Cardiac muscle cell (in vitro differentiated cells and primary cell): Measurements from ENCODE around the gene L3MBTL4. TPM values are rescaled to one million over a fixed set of nuclear protein-coding genes. Genes with fewer than 3 reads are reported as not detected.
A peak's percentile ranks its signal among the peaks of the same experiment; 100 is the strongest.
"Not testable (repeated sequence)": the region's sequence is repeated elsewhere in the genome, so short reads cannot be mapped to it uniquely, and the experiment has no call there.

ENCODE experiments used
- DNase-seq, 2 donors: peaks; one replicate each; pipeline versions ENCODE4 v3.0.0 to v3.0.0-alpha.2; 2010 to 2017; ENCODE audit warnings: low read depth in 1 of 2, low spot score in 1 of 2
- H3K27ac ChIP-seq: fragments of 200-600 bp; sonication (generic); 2 replicates; pipeline ENCODE4 v1.5.1; 2016
- H3K27me3 ChIP-seq: fragments of 200-600 bp; sonication (generic); 2 replicates; pipeline ENCODE4 v1.6.0; 2016; ENCODE audit warnings: control low read depth
- H3K36me3 ChIP-seq: fragments of 200-600 bp; sonication (generic); 2 replicates; pipeline ENCODE4 v1.5.1; 2016; ENCODE audit warnings: control low read depth
- H3K4me1 ChIP-seq: fragments of 200-600 bp; sonication (generic); 2 replicates; pipeline ENCODE4 v1.8.1; 2017; ENCODE audit warnings: low read depth, mild to moderate bottlenecking, mixed run types
- H3K4me3 ChIP-seq: fragments of 200-600 bp; sonication (generic); 2 replicates; pipeline ENCODE4 v1.5.1; 2016; ENCODE audit warnings: mild to moderate bottlenecking
- H3K9me3 ChIP-seq: fragments of 200-600 bp; sonication (generic); 2 replicates; pipeline ENCODE4 v1.5.1; 2017; ENCODE audit warnings: low read depth, mild to moderate bottlenecking, control low read depth
- CTCF ChIP-seq: IDR thresholded peaks from 2 replicates; pipeline ENCODE4 v1.5.1; 2012; ENCODE audit warnings: low read depth, mild to moderate bottlenecking, low read length
- polyA plus RNA-seq: library from polyadenylated mRNA; unstranded; fragments of >200 nt; fragmentation: Nextera tagmentation; extraction: Ambion mirVana; gene quantifications from 2 replicates; pipeline ENCODE4 v1.2.1, GENCODE V29; 2016
- total RNA-seq: library from RNA; depleted of rRNA; stranded (reverse); fragments of >200 nt; gene quantifications from 2 replicates; pipeline ENCODE4 v1.2.3, GENCODE V29; 2016

Gene L3MBTL4
- total and polyA plus RNA-seq, 2 experiments from 2014 or later = 4.4 to 7.7 TPM

GRCh38 chr18:6412933-6413472, 1.7 kb downstream of the L3MBTL4 start:
- TF ChIP-seq CTCF = no peak
- DNase-seq = no peak
- H3K36me3 ChIP-seq = no peaks in the 10 kb centered on the region
- H3K27me3 ChIP-seq = peaks cover 31% of the 10 kb centered on the region
- H3K4me1 ChIP-seq = no peaks in the 10 kb centered on the region
- no peak overlapping the region for H3K27ac ChIP-seq
- no peak overlapping the region for H3K4me3 ChIP-seq
- H3K9me3 ChIP-seq = no peaks in the 10 kb centered on the region

- Histone ChIP-seq H3K9me3 (no peaks in the 10 kb centered on the region), H3K4me1 (no peaks in the 10 kb centered on the region), H3K36me3 (no peaks in the 10 kb centered on the region), H3K27ac (no peak overlapping the region), H3K4me3 (no peak overlapping the region), H3K27me3 (peaks cover 24% of the 10 kb centered on the region)
- no peak for TF ChIP-seq CTCF
- DNase-seq = no peak
Measured at GRCh38 chr18:6411382-6411781, 3.3 kb downstream of the L3MBTL4 start.

DNA sequence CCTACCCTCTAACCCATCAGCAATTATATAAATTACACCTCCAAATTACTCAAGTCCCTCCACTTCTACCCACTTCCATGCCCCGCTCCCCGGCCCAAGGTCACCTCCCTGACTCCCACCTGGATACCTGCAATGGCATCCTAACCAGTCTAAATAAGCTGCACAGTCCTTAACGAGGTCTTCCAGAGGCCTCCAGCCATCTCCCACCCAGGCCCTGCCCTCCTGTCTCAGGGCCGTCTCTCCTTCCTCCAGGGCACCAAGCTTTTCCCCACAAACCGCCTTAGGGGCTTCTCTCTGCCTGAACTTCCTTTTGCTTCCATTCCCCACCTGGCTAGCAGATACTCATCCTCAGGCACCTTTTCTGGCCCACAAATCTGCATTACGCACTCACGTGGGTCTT, 4.8 kb downstream of the L3MBTL4 start:
- H3K27ac ChIP-seq = no peak overlapping the region
- H3K9me3 ChIP-seq = no peaks in the 10 kb centered on the region
- no peaks in the 10 kb centered on the region for H3K4me1 ChIP-seq
- H3K27me3 ChIP-seq = peaks cover 12% of the 10 kb centered on the region
- TF ChIP-seq CTCF = no peak
- no peak overlapping the region for H3K4me3 ChIP-seq
- H3K36me3 ChIP-seq = no peaks in the 10 kb centered on the region
- DNase-seq = no peak

DNA sequence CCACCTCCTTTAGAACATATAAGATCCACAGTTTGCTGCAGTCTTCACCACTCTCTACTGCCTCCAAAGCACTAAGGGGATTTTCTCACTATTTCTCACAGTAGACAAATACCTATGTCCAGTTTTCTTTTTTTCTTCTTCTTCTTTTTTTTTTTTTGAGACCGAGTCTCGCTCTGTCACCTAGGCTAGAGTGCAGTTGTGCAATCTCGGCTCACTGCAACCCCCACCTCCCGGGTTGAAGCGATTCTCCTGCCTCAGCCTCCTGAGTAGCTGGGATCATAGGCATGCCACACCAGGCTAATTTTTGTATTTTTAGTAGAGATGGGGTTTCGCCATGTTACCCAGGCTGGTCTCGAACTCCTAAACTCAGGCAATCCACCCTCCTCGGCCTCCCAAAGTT, 6.2 kb downstream of the L3MBTL4 start:
- H3K4me3 ChIP-seq, H3K4me1 ChIP-seq, DNase-seq, H3K9me3 ChIP-seq, H3K27me3 ChIP-seq, H3K27ac ChIP-seq, H3K36me3 ChIP-seq: not testable (repeated sequence)

DNA sequence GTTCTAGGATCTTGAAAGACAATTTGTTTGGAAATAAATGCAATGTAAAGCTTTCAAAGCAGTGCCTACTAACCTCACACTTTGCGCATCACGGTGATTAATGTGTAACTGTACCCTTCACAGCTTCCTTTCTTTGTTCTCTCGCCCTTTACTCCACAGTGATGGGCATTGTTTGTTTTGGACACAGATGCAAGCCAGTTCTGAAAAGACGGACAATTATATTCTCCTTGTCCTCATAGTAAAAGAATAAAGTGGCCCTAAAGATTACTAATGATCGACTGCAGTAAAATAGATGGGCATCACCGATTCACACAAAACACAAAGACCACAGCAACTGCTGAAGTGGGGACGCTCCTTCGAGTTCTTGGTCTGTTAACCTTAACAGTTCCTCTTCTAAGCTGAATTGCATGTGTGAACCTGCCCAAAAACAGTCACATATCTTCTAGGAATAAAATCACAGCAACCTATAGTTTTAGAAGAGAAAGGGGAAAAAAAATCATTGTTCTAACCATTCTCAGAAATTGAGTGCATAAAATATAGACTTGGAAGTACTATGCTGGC, 7.7 kb downstream of the L3MBTL4 start:
- H3K36me3 ChIP-seq = no peaks in the 10 kb centered on the region
- H3K9me3 ChIP-seq = no peaks in the 10 kb centered on the region
- no peak for DNase-seq
- no peaks in the 10 kb centered on the region for H3K4me1 ChIP-seq
- TF ChIP-seq CTCF = no peak
- no peak overlapping the region for H3K27ac ChIP-seq
- no peaks in the 10 kb centered on the region for H3K27me3 ChIP-seq
- no peak overlapping the region for H3K4me3 ChIP-seq

DNA sequence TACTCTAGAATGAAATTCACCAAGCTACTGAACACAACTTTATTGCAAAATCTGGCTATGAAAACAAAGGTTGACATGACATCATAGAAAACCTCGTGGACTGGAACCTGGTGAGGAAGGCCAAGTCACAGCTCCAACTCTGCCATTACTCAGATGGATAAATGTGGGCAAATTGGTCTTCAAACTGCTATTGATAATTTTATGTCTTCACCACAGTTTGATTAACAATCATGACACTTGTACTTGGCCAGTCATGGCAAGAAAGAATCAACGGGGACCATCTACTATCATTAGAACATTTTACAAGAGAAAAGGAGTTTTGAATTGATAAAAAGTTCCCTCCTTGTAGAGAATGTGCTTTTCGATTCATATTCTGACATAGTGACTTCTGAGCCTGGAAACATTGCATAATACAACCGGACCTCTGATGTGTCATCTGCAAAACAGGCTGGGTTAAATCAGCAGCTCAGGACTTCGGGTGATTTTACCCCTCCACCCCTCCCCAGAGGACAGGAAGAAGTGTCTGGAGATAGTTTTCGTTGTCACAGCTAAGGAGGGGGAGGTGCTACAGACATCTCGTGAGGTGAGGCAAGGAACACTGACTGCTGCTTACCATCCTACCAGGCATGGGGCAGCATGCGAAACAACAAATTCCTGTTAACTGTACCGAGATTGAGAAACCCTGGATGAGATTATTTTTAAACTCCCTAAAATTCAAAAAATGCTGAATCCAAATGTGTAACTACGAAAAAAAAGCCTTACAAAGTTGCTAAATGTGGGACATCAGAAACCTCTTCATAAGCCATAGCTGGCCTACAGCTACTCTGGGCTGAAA, 8.4 kb downstream of the L3MBTL4 start:
- Histone ChIP-seq H3K27me3 (no peaks in the 10 kb centered on the region), H3K4me3 (no peak overlapping the region), H3K9me3 (no peaks in the 10 kb centered on the region), H3K36me3 (no peaks in the 10 kb centered on the region), H3K4me1 (no peaks in the 10 kb centered on the region), H3K27ac (no peak overlapping the region)
- peak in 1 of 2 donors; percentile 53 for DNase-seq
- TF ChIP-seq CTCF = no peak
